ENCODE results near the gene GNA12. TPM values are rescaled to one million over a fixed set of nuclear protein-coding genes. Genes with fewer than 3 reads are reported as not detected.

GNA12 gene
- total RNA-seq, 1 donor from 2014 or later: 34.7 TPM

DNA sequence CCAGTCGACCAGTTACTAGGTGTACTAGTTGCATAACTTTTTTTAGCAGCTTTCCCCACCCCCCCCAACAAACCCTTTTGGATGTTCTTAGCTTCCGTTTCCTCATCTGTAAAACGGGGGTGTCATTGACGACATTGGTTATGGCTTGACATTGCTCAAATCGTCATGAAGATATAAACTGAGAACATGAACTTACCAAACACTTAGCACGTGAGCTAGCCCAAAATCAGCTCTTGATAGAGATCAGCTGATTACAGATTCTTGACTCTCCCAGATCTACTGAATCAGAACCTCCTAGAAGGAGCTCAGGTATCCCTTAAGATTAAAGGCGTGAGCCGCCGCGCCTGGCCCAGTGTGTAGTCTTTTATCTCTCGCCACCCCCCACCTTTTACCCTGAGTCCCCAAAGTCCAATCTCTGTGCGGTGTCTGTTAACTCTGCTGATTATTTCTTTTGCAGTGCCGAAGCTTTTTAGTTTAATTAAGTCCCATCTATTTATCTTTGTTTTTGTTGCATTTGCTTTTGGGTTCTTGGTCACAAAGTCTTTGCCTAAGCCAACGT, 1.0 kb upstream of the GNA12 start:
- TF ChIP-seq EZH2phosphoT487 (IDR thresholded peaks at IDR 0.05) (no peak), EZH2 (IDR thresholded peaks at IDR 0.05) (no peak)
- TF ChIP-seq, protein P1, sequence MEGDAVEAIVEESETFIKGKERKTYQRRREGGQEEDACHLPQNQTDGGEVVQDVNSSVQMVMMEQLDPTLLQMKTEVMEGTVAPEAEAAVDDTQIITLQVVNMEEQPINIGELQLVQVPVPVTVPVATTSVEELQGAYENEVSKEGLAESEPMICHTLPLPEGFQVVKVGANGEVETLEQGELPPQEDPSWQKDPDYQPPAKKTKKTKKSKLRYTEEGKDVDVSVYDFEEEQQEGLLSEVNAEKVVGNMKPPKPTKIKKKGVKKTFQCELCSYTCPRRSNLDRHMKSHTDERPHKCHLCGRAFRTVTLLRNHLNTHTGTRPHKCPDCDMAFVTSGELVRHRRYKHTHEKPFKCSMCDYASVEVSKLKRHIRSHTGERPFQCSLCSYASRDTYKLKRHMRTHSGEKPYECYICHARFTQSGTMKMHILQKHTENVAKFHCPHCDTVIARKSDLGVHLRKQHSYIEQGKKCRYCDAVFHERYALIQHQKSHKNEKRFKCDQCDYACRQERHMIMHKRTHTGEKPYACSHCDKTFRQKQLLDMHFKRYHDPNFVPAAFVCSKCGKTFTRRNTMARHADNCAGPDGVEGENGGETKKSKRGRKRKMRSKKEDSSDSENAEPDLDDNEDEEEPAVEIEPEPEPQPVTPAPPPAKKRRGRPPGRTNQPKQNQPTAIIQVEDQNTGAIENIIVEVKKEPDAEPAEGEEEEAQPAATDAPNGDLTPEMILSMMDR (IDR thresholded peaks at IDR 0.05): no peak
- Histone ChIP-seq H3K4me1 (peaks cover 14% of the 10 kb centered on the region), H2AFZ (replicated peaks) (no peak overlapping the region), H3F3A (ENCODE audit: low read depth) (no peaks in the 10 kb centered on the region), H3K4me3 (peak overlapping the region; percentile 42), H3K9me3 (ENCODE audit: low read depth) (no peaks in the 10 kb centered on the region), H3K79me2 (ENCODE audit: low read depth) (peaks cover 37% of the 10 kb centered on the region), H3K27me3 (no peaks in the 10 kb centered on the region), H4K20me1 (ENCODE audit: low read depth) (peaks cover 35% of the 10 kb centered on the region), H3K36me3 (no peaks in the 10 kb centered on the region), H3K27ac (no peak overlapping the region), H3K9ac (no peak overlapping the region), H3K4me2 (peak overlapping the region; percentile 70)
- Mint-ChIP-seq H3K27me3 (ENCODE audit: insufficient read depth, low read depth) (peaks cover 2% of the 10 kb centered on the region), H3K4me3 (peak overlapping the region; percentile 87), H3K4me1 (peaks cover 30% of the 10 kb centered on the region), H3K9me3 (peaks cover 6% of the 10 kb centered on the region), H3K27ac (no peak overlapping the region), H3K36me3 (peaks cover 16% of the 10 kb centered on the region)
- DNase-seq (ENCODE audit: low spot score): no peak

DNA sequence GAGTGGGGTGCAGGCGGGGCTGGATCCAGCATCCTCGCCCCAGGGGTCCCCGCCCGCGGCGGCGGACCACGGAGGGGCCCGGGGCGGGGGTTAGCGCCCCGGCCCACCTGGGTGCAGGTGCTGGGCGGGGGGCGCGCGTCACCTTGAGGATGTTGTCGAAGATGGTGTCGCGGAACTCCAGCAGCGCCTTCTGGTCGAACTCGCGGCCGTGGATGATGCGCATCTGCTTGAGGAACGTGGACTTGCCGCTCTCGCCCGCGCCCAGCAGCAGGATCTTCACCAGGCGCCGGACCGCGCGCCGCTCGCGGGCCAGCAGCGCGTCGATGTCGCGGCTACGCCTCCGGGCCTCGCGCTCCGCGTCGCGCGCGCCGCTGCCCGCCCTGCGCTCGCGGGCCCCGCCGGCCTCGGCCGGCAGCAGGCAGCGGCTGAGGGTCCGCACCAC, 376 bp downstream of the GNA12 start:
- Histone ChIP-seq H3K27ac (no peak overlapping the region), H3F3A (ENCODE audit: low read depth) (no peaks in the 10 kb centered on the region)

DNA sequence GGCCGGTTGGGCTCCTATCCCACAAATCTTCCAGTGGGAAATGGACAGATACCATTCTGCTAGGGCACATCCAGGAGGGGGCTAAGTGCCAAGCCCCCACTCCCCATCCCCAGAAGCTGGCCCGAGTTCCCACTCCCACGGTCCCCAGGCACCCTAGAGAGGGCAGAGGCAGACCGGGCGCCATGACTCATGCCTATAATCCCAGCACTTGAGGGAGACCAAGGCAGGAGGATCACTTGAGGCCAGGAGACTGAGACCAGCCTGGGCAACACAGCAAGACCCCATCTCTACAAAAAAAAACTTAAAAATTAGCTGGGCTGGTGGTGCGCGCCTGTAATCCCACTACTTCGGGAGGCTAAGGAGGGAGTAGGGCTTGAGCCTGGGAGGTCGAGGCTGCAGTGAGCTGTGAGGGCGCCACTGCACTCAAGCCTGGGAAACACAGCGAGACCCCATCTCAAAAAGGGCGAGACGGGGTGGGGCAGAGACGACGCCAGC, 870 bp downstream of the GNA12 start:
- Mint-ChIP-seq H3K4me3 (peak overlapping the region; percentile 90), H3K27me3 (ENCODE audit: insufficient read depth, low read depth) (peaks cover 4% of the 10 kb centered on the region), H3K27ac (peak overlapping the region; percentile 53), H3K9me3 (peaks cover 6% of the 10 kb centered on the region), H3K4me1 (peaks cover 33% of the 10 kb centered on the region), H3K36me3 (peaks cover 30% of the 10 kb centered on the region)
- DNase-seq (ENCODE audit: low spot score): no peak
- H3K79me2 ChIP-seq (ENCODE audit: low read depth): peaks cover 56% of the 10 kb centered on the region
- no peaks in the 10 kb centered on the region for H3K27me3 ChIP-seq
- no peak overlapping the region for H3K27ac ChIP-seq
- H3K4me2 ChIP-seq: peak overlapping the region; percentile 87
- peaks cover 15% of the 10 kb centered on the region for H3K4me1 ChIP-seq
- H3K4me3 ChIP-seq: peak overlapping the region; percentile 83
- no peaks in the 10 kb centered on the region for H3F3A ChIP-seq (ENCODE audit: low read depth)
- H4K20me1 ChIP-seq (ENCODE audit: low read depth): peaks cover 53% of the 10 kb centered on the region
- H3K9me3 ChIP-seq (ENCODE audit: low read depth): no peaks in the 10 kb centered on the region
- H2AFZ ChIP-seq (replicated peaks): no peak overlapping the region
- no peak for TF ChIP-seq EZH2phosphoT487 (IDR thresholded peaks at IDR 0.05)
- TF ChIP-seq EZH2 (IDR thresholded peaks at IDR 0.05): no peak
- TF ChIP-seq, protein P1 (IDR thresholded peaks at IDR 0.05): no peak
- H3K36me3 ChIP-seq: no peaks in the 10 kb centered on the region
- H3K9ac ChIP-seq: no peak overlapping the region

More for the DNA sequence above, 376 bp downstream of the GNA12 start:
- no peak for DNase-seq (ENCODE audit: low spot score)
- Mint-ChIP-seq H3K27me3 (ENCODE audit: insufficient read depth, low read depth) (peaks cover 4% of the 10 kb centered on the region), H3K4me3 (peak overlapping the region; percentile 90), H3K9me3 (peaks cover 6% of the 10 kb centered on the region), H3K27ac (no peak overlapping the region), H3K36me3 (peaks cover 27% of the 10 kb centered on the region), H3K4me1 (peaks cover 32% of the 10 kb centered on the region)
- peaks cover 14% of the 10 kb centered on the region for H3K4me1 ChIP-seq
- TF ChIP-seq EZH2phosphoT487 (IDR thresholded peaks at IDR 0.05): no peak
- TF ChIP-seq, protein P1 (IDR thresholded peaks at IDR 0.05): no peak
- no peak for TF ChIP-seq EZH2 (IDR thresholded peaks at IDR 0.05)
- peak overlapping the region; percentile 87 for H3K4me2 ChIP-seq
- peak overlapping the region; percentile 32 for H3K9ac ChIP-seq
- no peaks in the 10 kb centered on the region for H3K36me3 ChIP-seq
- H3K9me3 ChIP-seq (ENCODE audit: low read depth): no peaks in the 10 kb centered on the region
- peaks cover 51% of the 10 kb centered on the region for H3K79me2 ChIP-seq (ENCODE audit: low read depth)
- no peak overlapping the region for H2AFZ ChIP-seq (replicated peaks)
- H3K27me3 ChIP-seq: no peaks in the 10 kb centered on the region
- H4K20me1 ChIP-seq (ENCODE audit: low read depth): peaks cover 48% of the 10 kb centered on the region
- peak overlapping the region; percentile 83 for H3K4me3 ChIP-seq

Data from neural progenitor cell (in vitro differentiated cells).